ENCODE results near the gene SGPL1.
A peak's percentile ranks its signal among the peaks of the same experiment; 100 is the strongest.
"Not testable (repeated sequence)": the region's sequence is repeated elsewhere in the genome, so short reads cannot be mapped to it uniquely, and the experiment has no call there.

SGPL1 gene, protein sequence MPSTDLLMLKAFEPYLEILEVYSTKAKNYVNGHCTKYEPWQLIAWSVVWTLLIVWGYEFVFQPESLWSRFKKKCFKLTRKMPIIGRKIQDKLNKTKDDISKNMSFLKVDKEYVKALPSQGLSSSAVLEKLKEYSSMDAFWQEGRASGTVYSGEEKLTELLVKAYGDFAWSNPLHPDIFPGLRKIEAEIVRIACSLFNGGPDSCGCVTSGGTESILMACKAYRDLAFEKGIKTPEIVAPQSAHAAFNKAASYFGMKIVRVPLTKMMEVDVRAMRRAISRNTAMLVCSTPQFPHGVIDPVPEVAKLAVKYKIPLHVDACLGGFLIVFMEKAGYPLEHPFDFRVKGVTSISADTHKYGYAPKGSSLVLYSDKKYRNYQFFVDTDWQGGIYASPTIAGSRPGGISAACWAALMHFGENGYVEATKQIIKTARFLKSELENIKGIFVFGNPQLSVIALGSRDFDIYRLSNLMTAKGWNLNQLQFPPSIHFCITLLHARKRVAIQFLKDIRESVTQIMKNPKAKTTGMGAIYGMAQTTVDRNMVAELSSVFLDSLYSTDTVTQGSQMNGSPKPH

DNA sequence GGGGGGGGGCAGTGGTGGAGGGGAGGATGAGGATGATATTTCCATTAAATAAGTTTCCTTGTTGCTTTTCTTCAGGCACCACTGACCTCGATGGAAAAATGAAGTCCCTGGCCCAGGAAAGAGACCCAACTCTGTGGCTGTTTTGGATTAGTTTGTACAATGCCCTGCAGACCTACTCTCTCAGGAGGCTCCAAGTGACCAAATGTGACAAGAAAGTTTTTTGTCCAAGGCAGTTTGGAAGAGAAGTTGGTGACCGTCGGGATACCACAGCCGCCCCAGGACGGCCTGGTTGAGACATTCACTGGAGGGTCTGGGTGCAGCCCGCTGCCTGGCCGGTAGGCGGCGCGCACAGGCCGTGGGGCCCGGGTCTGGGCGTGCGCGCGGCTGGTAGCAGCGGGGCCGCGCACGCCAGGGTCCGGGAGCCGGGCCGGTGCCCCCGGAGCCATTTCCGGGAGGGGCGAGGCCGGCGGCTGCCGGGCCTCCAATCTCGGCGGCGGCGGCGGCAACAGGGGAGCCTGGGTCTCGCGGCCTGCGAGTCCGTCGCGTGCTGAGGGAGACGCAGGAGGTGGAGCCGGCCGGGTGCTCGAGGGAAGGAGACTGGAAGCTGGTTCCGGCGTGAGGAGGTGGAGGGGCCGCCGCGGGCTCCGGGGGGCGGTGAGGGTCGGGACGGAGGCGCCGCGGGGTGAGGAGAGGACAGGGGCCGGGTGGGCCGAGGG is at the start of gene SGPL1:
SGPL1 (plus strand) TSS at position 445 of the 716 bp plus-strand sequence. CDS start 906 bp downstream, outside the sequence.
- peak; percentile 63 to 84 (median 71) for DNase-seq

DNA sequence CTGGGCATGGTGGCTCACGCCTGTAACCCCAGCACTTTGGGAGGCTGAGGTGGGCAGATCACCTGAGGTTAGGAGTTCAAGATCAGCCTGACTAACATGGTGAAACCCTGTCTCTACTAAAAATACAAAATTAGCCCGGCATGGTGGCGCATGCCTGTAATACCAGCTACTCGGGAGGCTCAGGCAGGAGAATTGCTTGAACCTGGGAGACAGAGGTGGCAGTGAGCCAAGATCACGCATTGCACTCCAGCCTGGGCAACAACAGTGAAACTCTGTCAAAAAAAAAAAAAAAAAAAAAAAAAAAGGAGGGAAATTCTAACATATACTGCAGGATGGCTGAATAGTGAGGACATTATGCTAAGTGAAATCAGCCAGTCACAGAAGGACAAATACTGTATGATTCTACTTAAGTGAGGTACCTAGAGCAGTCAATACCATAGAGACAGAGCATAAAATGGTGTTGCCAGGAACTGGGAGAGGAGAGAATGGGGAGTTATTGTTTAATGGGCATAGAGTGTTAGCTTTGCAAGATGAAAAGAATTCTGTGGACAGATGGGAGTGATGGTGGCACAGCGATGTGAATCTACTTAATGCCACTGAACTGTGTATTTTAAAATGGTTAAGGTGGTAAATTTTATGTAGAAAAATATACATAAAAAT is 47.6 kb upstream of the SGPL1 start:
- not testable (repeated sequence) for DNase-seq

DNA sequence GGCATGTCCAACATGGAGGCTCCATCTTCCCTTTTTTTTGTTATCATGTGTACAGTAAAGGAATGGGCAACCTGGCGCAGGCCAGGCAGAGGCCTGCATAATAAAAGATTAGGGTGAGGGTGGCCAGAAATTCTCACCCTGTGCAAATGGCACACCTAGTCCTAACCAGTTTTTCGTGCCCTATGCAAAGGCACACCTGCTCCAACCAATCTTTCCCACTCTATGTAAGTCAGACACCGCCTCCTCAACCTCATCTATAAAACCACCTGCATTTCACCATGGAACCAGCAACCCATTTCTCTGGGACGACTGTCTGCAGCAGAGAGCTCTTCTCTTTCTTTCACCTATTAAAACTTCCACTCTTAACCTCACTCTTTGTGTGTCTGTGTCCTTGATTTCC is 46.6 kb upstream of the SGPL1 start:
- DNase-seq: no peak

DNA sequence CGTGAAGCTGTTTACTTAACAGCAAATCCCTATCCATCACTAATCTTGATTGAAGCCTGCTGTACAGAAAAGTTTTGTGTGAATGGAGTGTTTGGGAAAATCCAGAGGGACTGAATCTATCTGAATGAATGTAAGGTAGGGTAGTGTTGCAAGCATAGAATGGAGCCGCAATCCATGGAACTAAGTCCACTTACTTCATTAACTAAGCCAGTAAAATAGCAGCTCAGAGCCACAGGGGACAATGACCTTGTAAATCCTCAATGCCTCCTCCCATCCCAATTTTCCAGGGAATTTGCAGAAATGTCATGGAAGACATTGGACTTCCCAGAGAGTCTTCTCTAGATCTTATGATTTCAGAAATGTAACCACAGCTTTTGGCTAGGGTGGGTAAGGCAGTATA is 45.7 kb upstream of the SGPL1 start:
- no peak for DNase-seq

DNA sequence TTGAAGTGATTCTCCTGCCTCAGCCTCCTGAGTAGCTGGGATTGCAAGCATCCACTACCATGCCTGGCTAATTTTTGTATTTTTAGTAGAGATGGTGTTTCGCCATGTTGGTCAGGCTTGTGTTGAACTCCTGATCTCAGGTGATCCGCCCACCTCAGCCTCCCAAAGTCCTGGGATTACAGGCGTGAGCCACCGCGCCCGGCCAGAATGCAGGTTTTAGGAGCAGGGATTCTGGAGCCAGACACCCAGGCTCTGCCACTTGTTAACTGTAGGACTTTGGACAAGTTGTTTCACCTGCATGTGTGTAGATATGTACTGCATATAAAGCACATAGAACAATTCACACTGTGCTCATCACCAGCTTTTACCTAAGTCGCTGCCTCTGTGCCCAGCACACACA is 45.2 kb upstream of the SGPL1 start:
- not testable (repeated sequence) for DNase-seq

DNA sequence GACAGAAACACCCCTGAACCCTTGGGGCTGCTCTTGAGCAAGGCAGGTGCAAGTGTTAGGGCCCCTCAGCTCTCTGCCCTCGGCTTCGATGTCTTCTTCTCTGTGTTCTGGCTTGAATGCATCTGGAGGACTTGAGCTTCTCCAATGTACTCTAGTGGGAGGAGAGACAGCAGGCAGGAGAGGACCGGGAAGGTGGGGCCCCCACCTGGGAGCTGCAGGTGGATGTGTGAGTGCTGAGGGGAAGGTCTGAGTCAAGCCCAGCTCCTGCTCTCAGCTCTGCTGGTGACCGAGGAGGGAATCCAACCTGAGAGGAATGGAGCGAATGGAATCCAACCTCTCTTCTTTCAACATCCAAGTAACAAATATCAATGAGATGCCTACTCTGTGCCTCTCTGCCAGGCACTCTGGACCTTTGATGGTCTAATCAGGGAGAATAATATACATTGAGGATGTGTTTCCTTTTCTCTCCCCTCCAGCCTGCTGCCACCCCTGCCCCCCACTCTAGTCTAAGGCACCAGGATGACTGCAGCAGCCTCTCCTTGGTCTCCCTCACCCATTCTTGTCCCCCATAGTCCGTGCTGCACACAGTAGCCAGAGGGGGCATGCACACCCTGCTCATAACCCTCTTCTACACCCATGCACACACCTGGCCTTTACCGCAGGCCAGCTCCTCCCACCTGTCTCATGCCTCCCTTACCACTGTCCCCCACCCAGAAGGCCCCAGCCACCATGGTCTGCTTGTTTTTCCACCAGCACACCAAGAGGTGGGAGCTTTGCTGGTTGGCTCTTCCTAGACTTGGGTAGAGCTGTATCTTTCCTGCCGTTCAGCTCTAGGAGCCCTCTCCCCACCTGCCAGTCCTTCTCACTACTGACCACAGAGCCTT is 44.2 kb upstream of the SGPL1 start:
- no peak for DNase-seq

DNA sequence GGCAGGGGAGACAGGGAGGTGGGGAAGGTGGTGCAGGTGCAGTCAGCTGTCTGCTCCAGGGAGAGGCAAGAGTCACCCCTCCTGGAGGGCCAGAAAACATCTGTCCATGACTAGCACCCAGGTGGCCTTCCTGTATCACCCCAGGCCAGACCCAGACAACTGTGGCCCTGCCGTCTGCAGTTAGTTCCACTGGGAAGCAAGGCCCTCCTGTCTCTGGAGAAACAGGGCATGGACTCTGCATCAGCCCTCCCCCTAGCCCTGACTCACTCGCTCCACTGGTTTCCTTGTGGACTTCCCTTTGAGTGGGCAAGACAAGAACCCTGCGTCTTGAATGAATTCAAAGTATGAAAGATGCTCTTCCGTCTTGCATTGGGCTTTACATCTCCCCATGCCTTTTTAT is 43.1 kb upstream of the SGPL1 start:
- DNase-seq: no peak

DNA sequence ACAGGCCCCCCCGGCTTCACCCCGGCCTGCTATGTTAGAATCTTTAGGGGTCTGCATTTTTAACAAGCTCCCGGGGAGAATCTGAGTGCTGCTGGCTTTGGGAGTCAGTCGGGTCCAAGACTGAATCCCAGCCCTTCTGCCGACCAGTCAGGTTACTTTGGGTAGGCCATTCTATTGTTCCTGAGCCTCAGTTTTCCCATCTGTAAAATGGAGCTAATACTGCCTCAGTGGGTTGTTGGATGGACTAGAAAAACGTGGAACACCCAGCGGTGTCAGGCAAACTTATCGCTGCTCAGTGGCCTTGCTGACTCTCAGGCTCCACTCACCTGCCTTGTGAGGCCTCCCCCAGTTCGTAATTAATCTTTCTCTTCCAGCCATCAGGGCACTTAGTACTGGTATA is 42.3 kb upstream of the SGPL1 start:
- no peak for DNase-seq

DNA sequence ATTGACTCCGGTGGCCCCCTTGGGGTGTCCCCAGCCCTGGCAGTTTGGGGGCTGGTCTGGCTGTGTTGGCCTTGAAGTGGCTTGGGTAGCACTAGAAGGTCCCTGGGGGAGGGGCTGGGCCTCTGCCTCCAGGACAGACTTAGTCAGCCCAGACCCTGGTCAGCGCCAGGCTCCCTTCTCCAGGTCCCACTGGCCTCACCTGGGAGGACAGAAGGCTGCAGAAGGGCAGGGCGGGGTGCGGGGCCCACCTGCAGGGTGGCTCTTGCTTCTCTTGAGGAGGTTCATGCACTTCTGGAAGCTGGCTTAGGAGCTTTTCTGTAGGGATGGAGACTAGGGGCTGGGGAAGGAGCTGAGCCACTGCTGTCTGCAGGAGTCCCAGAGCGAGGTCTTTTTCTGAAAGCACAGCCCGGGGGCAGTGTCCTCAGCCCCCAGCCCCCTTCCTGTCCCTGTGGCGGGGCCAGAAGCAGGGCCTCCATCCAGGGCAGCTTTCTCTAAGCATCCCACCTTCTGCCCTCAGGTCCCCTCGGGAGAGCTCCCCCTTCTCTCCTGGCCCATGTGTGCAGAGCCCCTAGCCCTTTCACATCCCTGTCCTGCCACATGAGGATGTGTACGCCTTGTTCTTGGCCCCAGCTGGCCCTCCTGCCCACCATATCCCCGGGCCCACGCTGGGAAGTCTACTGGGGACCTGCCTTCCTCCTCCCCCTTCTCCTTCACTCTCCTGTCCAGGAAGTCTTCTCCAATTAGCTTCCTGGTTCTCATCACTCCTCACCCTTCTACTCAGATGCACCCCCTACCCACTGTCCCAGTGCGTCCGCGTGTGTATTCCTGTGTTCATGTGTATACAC is 41.6 kb upstream of the SGPL1 start:
- no peak for DNase-seq

DNA sequence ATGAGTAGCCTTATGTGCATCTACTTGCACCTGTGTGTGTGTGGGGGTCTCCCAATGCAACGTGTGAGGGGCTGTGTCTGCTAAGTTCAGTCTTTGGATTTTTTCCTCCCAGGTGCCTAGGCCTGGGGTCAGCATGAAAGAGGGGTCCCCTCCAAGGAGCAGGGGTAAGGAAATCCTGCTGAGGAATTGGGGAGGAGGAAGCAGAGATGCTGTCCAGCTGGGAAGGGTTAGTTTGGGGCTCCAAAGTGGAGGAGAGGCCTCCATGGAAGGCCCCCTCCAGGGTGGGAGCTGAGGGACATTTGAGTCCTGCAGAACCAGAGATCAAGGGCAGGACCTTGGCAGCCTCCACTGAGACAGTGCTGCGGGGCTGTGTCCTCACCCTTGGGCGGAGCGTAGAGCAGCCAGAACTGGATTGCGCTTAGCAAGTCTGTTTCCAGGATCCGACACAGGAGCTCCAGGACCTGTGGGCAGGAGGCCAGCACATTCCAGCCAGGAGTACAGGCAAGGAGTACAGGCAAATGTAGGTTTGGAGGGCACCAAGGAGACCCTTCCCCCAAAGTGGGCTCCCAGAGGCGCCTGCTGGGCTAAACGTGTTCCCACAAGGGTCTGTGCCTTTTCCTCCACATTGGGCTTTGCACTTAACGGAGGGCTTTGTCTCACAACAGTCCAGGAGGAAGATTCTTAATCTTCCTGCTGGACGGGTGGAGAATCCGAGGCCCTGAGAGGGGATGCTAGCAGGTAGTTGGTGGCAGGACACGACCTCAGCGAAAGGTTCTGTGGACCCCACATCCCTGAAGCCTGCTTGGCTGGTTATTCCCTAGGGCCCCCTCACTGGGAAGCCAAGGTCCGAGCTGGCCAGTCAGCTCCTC is 40.7 kb upstream of the SGPL1 start:
- no peak for DNase-seq

DNA sequence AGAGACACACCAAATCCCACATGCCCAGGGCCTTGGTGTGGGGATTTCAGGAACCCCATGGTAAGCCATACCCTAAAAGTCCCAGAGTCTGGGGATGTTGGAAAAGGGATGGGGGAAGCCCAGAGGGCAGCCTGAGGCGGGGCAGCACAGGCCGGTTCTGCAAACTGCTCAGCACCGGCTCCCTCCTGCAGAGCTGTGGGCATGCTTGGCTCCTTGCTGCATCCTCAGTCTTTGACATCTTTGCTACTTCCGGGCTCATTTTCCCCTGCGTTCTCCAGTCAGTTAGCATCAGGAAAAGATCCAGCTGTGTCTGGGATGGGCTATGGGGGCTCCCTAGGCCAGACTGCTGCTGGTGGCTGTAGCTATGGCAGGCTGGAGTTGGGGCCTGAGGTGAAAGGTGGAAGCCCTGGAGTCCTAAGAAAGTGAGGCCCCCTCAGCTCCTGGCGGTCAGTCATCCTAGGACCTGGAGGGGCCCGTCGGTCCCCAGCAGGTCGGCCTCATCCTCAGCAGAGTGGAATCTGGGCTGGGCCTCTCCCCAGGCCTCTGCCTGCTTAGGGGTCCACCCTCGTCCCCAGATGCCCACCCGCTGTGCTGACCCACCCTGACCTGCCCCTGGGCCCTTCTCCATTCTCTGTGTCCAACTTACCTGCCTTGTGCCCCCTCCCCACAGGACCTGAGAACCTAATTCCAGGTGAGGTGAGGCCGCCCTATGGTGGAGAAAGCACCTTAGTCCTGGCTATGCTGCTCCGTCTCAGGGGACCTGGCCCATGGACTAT is 39.9 kb upstream of the SGPL1 start:
- no peak for DNase-seq

DNA sequence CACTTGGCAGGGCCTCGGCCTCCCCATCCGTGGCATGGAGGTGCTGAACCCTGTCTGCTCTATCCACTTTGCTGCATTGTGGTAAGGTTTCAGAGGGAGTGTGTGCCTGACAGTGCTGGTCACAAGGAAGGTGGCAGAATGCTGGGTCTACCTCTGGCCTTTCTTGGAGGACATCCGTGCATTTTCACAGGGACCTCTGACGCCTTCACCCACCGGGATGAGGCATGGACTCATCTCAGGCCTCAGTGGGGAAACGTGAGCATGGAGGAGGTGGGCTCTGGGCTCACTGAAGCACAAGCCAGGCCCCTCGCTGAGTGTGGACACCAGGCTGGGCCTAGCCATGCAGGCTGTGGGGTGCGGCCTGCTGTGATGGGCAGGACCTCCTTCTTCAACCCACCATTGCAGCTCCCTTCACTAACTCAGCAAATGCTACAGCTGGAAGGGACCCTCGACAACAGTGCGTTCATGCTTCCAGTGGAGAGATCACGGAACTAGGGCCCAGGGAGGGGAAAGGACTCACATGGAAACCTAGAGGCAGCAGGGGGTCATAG is 39.2 kb upstream of the SGPL1 start:
- no peak for DNase-seq

DNA sequence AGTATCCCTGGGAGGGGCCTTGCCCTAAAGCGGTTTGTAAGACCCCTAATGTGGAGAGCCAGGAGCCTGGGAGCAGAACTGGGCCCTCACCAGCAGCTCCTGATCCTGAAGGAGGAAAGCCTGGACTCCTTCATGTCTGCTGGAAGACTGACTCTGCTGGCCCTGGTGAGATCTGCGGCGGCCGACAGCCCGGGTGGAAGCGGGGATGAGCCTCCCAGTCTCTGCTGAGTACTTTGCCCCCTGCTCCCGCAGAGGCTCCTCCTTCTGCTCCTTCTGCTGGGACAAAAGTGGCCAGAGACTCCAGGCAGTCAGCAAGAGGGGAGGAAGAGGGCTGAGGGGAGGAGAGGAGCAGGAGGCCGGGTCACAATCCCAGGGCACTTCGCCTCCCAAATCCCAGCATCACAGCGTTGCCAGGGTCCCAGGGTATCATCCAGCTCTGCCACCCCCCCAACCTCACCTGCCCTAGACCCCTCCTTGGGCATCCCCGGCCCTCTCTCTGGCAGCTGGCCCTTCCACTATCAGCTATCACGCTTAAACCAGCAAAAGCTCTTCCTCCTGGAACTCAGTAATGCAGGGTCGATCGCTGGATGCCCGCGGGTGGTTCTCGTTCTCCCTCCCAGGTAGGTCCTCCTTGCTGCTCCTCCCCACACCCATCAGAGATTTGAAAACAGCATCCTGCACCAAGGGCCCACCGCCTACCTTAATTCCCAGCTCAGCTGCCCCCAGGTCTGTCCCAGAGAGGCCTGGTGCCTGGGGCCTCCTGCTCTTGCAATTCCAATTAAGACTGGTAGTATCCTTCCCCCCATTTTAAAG is 38.5 kb upstream of the SGPL1 start:
- DNase-seq: no peak

DNA sequence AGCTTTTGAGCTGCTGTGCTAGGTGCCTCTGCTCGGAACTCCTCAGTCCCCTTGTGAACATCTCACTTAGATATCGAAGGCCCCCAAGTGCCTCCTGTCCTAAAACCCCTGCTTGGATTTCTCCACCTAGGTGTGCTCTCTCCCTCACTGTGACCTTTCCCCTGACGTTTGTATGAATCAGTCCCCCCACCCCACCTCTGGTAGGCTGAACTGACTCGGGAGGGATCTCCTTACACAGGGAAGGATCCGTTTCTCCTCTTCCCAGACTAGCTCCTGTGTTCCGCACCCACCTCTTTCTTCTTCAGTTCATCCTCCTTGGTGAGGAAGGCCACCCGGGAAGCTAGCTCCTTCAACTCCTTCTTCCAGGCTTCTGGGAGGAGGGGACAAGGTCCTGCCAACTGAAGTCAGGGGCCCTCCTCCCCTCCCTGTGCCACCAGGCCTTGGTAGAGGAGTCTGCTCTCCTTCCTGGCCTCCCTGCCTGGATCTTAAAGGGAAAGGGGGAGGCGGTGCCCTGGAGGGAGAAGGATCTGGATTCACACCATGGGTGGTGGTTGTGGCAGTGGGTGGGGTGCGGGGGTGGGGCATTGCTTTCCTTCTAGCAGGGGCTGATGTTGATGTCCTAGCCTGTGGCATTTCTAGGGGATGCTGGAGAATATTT is 37.4 kb upstream of the SGPL1 start:
- no peak for DNase-seq

DNA sequence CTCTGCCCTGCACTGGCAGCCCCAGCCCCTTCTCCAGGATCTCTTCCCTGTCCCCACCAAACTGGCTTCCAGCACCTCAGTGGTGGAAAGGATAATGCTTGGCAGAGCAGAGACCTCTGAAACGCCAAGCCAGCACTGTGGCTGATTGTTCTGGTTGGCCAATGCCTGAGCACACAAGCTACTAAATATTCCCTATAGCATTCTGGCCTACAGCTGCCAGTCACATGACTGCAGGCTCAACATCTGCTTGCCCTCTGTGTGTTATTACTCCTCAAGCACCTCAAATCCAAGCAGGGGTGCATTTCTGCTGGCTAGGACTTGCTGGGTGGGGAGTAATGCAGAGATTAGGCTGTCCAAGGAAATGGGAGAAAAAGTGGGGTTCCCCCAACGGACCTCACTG is 36.7 kb upstream of the SGPL1 start:
- no peak for DNase-seq

DNA sequence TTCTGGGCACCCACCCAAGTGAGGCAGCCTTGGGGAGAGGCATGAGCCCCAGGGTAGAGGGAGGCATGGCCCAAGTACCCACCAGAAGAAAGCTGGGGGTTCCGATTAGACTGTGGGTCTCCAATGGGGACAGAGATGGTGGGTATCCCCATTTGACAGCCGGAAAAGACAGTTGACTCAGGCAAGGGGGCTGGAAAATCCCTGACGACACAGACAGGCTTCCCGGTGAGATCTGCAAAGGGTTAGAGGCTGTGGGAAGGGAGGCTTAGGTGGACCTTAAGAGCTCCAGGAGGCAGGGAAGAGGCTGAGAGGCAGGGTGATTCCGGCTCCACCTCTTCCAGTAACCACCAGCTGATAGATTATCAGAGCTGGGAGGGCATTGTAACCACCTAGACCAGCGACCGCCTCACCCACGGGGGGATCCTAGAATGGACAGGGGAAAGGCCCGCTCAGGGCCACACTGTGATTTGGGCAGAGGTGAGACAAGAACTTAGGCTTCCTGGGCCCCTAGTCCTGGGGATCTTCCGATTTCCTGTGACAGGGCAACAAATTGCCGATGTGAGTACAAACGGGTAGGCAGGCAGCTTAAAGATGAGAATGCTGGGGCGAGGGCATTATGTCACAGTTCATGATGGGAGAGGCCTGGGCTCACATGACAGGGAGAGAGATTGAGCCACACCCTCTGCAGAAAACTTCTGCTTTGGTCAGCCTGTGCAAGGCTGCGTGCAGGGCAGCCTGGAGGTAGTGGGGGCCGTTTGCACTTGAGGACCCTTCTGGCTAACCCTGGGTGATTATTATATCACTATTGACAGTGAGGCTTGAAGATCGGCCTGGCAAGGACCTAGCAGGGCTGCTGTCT is 36.0 kb upstream of the SGPL1 start:
- DNase-seq: no peak

DNA sequence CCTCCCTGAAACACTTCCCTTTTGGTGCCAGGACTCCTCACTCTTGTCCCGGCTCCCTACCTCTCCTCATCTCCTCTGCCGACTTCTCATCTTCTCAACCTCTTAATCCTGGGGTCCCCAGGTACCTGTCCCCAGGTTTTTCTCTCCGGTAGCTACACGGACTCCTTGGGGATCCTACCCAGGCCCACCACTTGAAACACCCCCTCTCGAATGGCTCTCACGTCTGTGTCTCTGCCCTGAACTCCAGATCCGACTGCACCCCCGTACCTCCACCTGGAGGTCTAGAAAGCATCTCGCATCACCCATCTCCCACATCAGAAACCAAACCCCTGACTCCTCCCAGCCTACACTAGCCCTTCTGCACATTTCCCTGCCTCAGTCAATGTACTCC is 35.4 kb upstream of the SGPL1 start:
- DNase-seq: no peak
